ENCODE results near the gene TMEM171. TPM values are rescaled to one million over a fixed set of nuclear protein-coding genes. Genes with fewer than 3 reads are reported as not detected.
A peak's percentile ranks its signal among the peaks of the same experiment; 100 is the strongest.

Gene TMEM171
- total RNA-seq, 2 experiments from 2014 or later: not detected

GRCh38 chr5:73160239-73160671 is 39.9 kb downstream of the TMEM171 start:
- ATAC-seq (ENCODE audit: poor library complexity): peak; percentile 89
- Mint-ChIP-seq H3K9me3 (no peaks in the 10 kb centered on the region), H3K27me3 (peaks cover 87% of the 10 kb centered on the region), H3K36me3 (ENCODE audit: low read depth) (no peaks in the 10 kb centered on the region), H3K4me3 (peak overlapping the region; percentile 32), H3K4me1 (ENCODE audit: low read depth) (peaks cover 36% of the 10 kb centered on the region), H3K27ac (peak overlapping the region; percentile 1)
- H3K4me3 ChIP-seq (ENCODE audit: low read length): no peak overlapping the region
- no peak overlapping the region for H3K27ac ChIP-seq (ENCODE audit: low read depth in 1 of 2, low read length in 2 of 2)
- peak in 7 of 14 experiments; percentile 8 to 66 (median 45) for DNase-seq
- intact Hi-C loops (cut with DNase I, micrococcal nuclease): no loop called here
- POLR2A ChIA-PET: no interaction called here
- CTCF ChIA-PET: no interaction called here
- H3K27me3 ChIP-seq (ENCODE audit: control insufficient read depth in 1 of 2, insufficient read depth in 2 of 2, low read length in 2 of 2): peaks cover 54 to 68% of the 10 kb centered on the region in 2 experiments
- peaks cover 0 to 6% of the 10 kb centered on the region in 2 experiments for H3K9me3 ChIP-seq (ENCODE audit: control insufficient read depth in 1 of 2, insufficient read depth in 1 of 2, low read length in 2 of 2)
- peaks cover 15% of the 10 kb centered on the region for H3K4me1 ChIP-seq (ENCODE audit: insufficient read depth, low read length)
- TF ChIP-seq CTCF (IDR thresholded peaks at IDR 0.05): no peak
- H3K36me3 ChIP-seq (ENCODE audit: insufficient read depth, low read length): no peaks in the 10 kb centered on the region

GRCh38 chr5:73170522-73170921 is 50.1 kb downstream of the TMEM171 start:
- Mint-ChIP-seq H3K36me3 (ENCODE audit: low read depth) (no peaks in the 10 kb centered on the region), H3K9me3 (no peaks in the 10 kb centered on the region), H3K4me1 (ENCODE audit: low read depth) (no peaks in the 10 kb centered on the region), H3K27ac (no peak overlapping the region), H3K4me3 (no peak overlapping the region), H3K27me3 (peaks cover 100% of the 10 kb centered on the region)
- Histone ChIP-seq H3K27me3 (ENCODE audit: control insufficient read depth in 1 of 2, insufficient read depth in 2 of 2, low read length in 2 of 2) (peaks cover 46 to 63% of the 10 kb centered on the region in 2 experiments), H3K36me3 (ENCODE audit: insufficient read depth, low read length) (no peaks in the 10 kb centered on the region), H3K4me1 (ENCODE audit: insufficient read depth, low read length) (no peaks in the 10 kb centered on the region), H3K4me3 (ENCODE audit: low read length) (no peak overlapping the region), H3K9me3 (ENCODE audit: control insufficient read depth in 1 of 2, insufficient read depth in 1 of 2, low read length in 2 of 2) (no peaks in the 10 kb centered on the region), H3K27ac (ENCODE audit: low read depth in 1 of 2, low read length in 2 of 2) (no peak overlapping the region)
- ChIA-PET CTCF (no interaction called here), POLR2A (interaction anchor here (0.6 kb wide), 1 partner anchor 85 kb away, joined by 3 read pairs; no protein-coding TSS in a partner anchor)
- ATAC-seq (ENCODE audit: poor library complexity): no peak
- DNase-seq: peak in 3 of 14 experiments; percentile 17 to 33 (median 31)
- intact Hi-C loops (cut with DNase I, micrococcal nuclease): no loop called here
- TF ChIP-seq CTCF (IDR thresholded peaks at IDR 0.05): no peak

GRCh38 chr5:73171495-73171894 is 51.1 kb downstream of the TMEM171 start:
- ATAC-seq (ENCODE audit: poor library complexity) (no peak), DNase-seq (no peak)
- Mint-ChIP-seq H3K27ac (no peak overlapping the region), H3K9me3 (no peaks in the 10 kb centered on the region), H3K36me3 (ENCODE audit: low read depth) (no peaks in the 10 kb centered on the region), H3K4me1 (ENCODE audit: low read depth) (no peaks in the 10 kb centered on the region), H3K27me3 (peaks cover 100% of the 10 kb centered on the region), H3K4me3 (no peak overlapping the region)
- Histone ChIP-seq H3K9me3 (ENCODE audit: control insufficient read depth in 1 of 2, insufficient read depth in 1 of 2, low read length in 2 of 2) (no peaks in the 10 kb centered on the region), H3K36me3 (ENCODE audit: insufficient read depth, low read length) (no peaks in the 10 kb centered on the region), H3K4me3 (ENCODE audit: low read length) (no peak overlapping the region), H3K27ac (ENCODE audit: low read depth in 1 of 2, low read length in 2 of 2) (no peak overlapping the region), H3K4me1 (ENCODE audit: insufficient read depth, low read length) (no peaks in the 10 kb centered on the region), H3K27me3 (ENCODE audit: control insufficient read depth in 1 of 2, insufficient read depth in 2 of 2, low read length in 2 of 2) (peaks cover 46 to 60% of the 10 kb centered on the region in 2 experiments)
- ChIA-PET POLR2A (no interaction called here), CTCF (no interaction called here)
- TF ChIP-seq CTCF (IDR thresholded peaks at IDR 0.05): no peak
- intact Hi-C loops (cut with DNase I, micrococcal nuclease): no loop called here

Data from CD4-positive, alpha-beta T cell (primary cell).